Sciatic nerve (tissue), 2 donors: ENCODE measurements around the gene BPIFB6. TPM values are rescaled to one million over a fixed set of nuclear protein-coding genes. Genes with fewer than 3 reads are reported as not detected.
"Not testable (repeated sequence)": the region's sequence is repeated elsewhere in the genome, so short reads cannot be mapped to it uniquely, and the experiment has no call there.

Experiments used
- ATAC-seq: fragments of 200-7000 bp; cut with Tn5 transposase; one replicate; pipeline ENCODE4 v1.9.1; 2020; ENCODE audit warnings: mild to moderate bottlenecking, moderate library complexity
- DNase-seq: peaks from one replicate; pipeline ENCODE4 v3.0.0-alpha.2; 2020; ENCODE audit warnings: low spot score
- intact Hi-C: fragments of 100-400 bp; cut with DNase I; formaldehyde crosslinking; loops from one replicate; pipeline ENCODE4 v1.14.2; 2022
- total RNA-seq: library from RNA; stranded (reverse); fragmentation: NEBNext Ultra II Directional; extraction: Animal tissue kit (Norgen Biotek cat#: 25700); gene quantifications from one replicate; pipeline ENCODE4 v1.2.1, GENCODE V29; 2021
- donor health status: DM: no; HTN: no; CAD: no.
- donor health status: DM: no; HTN: no; CAD: no.

BPIFB6 gene
- total RNA-seq, 1 donor from 2014 or later: not detected

DNA sequence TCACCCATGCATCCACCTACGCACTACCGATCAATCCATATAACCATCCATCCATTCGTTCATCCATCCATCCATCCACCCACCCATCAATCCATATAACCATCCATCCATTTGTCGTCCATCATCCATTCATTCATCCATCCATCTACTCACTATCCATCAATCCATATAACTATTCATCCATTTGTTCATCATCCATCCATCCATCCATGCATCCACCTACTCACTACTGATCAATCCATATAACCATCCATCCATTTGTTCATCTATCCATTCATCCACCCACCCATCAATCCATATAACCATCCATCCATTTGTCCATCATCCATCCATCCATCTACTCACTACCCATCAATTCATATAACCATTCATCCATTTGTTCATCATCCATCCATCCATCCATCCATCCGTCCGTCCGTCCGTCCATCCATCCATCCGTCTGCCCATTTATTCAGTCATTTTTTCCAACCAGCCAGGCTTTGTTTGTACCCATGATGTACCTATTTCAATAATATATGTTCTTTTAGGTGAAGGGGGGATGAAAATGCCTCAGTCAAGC is 6.1 kb upstream of the BPIFB6 start:
- ATAC-seq (no peak), DNase-seq (no peak)
- intact Hi-C loops: no loop called here

DNA sequence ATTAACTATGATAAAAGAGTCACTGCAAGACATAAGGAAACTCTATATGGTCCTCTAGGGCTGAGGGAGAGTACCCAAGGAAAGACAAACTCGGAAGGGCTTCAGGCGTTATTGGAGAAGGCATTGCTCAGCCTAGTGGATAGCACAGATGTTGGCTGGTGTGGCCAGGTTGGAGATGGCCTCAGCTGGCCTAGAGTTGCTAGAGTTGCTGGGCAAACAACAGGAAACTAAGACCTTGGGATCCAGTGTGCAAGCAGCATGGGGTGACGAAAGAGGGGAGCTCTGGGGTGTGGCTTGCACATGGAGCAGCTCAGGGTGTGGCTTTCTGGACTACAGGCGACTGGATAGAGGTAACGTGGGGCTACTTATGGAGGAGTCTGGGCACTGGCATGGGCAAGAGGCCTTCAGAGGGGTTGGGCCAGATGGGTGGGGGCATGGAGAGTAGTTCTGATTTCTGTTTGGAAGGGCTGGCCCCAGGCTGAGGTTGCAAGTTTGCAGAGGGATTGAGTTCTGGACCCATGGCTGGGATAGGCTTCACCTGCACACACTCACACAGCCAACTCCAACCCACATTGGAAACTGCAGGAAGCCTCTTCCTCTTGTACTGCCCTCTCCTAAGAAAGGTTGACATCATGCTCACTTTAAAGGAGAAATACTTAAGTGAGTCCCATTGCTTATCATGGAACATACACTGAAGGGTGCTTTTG is 5.2 kb upstream of the BPIFB6 start:
- no peak for DNase-seq
- intact Hi-C loops: no loop called here
- no peak for ATAC-seq

DNA sequence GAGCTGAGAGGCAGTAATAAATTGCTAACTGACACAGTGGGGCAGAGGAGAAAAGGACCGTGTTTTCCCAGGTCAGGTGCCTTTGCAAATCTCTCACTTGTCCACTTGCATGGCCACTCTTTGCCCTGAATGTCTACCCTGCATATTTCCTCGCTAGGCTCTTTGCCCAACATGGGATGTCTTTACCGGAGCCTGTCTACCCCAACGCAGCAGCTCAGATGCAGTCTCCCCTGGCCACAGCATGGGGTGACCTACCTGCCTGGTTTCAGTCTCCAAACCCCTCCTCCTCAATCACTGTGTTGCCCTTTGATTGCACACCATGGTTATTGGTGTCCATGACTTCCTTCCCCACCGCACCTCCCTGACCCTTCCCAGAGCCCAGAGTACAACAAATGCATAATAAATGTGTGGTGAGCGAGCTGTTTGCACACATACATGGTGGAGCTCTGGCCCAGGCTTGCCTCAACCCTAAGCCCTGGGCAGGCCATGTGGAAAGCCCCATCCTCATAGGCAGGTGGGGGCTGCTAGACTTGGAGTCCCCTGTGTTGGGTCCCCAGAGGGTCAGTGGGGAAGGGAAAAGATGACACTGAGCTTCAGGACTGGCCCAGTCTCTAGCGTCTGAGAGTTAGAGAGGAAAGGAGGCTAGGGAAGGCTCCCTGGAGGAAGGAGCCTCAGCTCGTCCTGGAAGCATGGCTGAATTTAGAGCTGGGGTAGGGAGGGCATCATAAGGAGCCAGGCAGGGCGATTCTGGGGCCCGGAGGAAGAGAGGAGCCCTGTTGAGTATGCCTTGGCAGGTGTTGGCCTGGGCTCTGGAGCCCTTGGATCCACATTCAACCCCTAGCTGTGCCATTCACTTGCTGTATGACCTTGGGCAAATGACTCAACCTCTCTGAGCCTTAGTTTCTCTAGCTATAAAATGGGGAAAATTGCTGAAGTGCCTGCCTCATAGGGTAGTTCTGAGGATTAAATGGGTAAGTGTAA is 4.4 kb upstream of the BPIFB6 start:
- DNase-seq: no peak
- intact Hi-C loops: no loop called here
- no peak for ATAC-seq

DNA sequence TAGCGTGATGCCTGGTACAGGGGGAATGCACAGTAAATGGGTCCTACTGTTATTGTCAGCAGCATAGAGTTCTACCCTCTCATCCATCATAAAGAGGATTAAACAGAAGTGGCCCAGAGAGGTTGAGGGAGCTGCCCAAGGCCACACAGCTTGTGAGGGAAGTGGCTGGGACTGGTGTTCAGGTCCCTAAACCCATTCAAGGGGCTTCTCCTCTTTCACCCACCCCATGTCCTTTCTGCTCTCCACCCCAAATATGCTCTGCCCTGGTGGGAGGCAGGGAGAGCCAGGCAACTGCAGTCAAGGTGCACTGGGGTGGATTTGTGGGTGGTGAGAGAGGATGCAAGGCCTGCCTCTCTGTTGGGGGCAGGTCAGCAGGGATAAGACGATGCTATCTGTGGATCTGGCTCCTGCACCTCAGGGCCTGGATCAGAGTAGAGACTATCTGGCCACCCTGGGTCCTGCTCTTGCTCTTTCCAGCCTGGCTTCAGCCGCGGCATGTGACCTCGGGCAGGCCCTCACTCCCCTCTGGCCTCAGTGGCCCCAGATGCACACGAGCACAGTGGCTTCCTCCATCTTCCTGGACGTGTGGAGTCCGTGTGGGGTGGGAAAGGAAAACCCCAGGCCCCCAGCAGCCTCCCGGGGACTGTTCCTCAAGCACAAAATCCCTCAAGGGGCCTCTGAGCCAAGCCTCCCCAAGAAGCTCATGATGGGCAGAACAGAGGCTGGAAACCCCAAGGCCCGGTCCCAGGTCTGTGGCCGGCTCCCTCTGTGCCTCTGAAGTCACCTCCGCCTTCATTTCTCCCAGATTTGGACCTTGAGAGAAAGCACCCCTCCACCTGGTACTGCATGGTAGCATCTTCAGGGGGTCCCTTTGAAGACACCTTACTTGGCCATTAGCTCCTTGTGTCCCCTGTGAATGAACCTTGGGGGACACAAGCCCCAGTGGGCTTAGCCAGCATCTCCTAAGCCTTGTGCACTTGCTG is 3.4 kb upstream of the BPIFB6 start:
- no peak for ATAC-seq
- intact Hi-C loops: no loop called here

DNA sequence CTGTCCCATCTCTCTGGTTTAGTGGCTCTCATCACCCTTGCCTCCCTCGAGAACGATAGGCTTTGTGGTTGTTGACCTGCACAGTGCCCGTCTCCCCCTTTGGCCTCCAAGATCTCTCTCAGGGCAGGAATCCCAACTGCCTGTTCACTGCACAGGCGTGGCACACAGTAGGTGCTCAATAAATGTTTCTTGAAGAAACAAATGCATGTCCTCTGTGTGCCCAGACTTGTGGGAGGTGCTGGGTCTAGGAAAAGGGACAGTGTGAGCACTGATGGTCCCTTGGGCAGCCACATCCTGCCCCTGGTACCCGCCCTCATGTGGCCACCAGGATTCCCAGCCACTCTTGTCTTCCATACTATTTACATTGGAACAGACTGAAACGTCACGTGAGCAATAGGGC is 2.6 kb upstream of the BPIFB6 start:
- no peak for DNase-seq
- no peak for ATAC-seq
- intact Hi-C loops: no loop called here

More for the DNA sequence above, 3.4 kb upstream of the BPIFB6 start:
- DNase-seq: no peak

DNA sequence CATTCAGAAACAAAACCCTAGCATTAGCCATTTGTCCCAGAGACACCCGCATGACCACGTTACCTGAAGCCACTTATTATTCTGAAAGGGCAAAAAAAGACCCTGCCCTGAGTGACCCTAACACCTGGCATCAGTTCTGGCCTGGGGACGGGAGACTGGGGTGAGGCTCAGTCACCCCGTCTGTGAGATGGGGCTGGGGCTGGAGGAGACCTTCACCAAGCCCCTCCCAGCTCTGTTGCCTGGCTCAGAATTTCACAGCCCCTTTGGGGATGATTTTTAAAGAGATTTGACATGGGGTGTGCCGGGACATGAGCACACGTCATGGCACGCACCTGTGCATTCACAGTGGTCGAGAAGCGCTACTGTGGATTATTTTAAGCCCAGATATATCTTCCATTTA is 1.4 kb upstream of the BPIFB6 start:
- no peak for ATAC-seq
- intact Hi-C loops: no loop called here
- DNase-seq: no peak

DNA sequence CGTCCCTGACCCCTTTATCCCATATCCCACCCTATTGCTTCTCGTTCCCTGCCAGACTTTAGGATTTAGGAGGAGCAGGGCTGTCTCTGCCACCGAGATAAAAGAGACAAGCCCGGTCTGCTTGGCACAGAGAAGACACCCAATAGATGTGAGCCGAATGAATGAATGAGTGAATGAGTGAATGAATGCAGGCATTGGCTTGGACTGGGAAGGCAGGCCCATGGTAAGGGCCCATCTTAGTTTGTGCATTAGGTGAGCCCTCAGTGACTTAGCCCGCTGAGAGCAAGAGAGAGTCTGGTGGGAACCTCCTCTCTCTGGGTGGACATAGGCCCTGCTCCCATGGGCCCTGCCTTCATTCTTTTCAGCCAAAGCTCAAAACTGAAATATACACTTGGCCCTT is 879 bp upstream of the BPIFB6 start:
- ATAC-seq (no peak), DNase-seq (no peak)
- intact Hi-C loops: no loop called here

DNA sequence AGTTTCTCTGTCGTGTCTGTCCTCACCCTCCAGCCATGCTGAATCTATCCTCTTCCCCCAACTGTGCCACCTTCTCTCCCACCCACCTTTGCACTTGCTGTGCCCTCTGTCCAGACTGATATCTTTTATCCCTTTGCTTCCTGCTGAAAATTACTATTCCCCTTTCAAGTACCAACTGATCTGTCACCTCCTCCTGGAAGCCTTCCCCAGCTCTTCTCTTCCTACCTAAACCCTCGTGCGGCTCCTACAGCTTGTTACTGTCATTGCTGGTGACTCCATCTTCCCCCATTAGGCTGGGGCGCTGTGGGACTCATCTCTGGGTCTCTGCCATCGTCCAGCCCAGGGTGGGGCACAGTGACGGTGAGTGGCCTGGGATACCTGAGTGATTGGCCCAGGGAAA is 1.1 kb downstream of the BPIFB6 start:
- no peak for DNase-seq
- intact Hi-C loops: no loop called here
- no peak for ATAC-seq

DNA sequence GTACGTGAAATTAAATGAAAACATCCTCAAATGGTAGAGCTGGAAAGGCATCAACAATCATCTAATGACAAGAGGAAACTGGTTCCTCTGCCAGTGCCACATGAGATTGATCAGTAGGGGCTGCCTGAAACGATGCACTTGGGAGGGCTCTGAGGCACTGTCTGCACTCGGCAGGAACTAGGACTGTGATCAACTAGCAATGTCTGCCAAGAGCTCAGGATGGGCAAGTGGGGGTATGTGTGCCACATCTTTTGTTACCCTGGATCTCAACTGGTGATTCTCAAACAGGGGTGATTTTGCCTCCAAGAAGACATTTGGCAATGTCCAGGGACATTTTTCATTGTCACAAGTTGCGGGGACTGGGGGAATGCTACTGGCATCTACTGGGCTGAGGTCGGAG is 1.9 kb downstream of the BPIFB6 start:
- DNase-seq (no peak), ATAC-seq (no peak)
- intact Hi-C loops: no loop called here

DNA sequence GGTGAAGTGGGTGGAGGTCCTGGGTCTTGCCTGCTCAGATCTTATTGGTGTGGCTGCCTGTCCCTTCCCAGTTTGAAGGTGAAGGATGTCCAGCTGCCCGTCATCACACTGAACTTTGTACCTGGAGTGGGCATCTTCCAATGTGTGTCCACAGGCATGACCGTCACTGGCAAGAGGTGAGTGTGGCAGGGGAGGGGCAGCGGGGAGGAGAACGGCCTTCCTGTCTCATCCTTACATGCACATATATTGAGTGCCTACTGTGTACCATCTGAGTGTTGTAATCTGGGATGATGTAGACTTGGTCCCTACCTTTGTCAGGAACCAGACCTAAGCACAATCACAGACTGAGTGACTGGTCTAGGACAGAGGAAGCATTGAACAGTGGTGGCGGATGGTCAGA is 2.7 kb downstream of the BPIFB6 start:
- intact Hi-C loops: no loop called here
- no peak for ATAC-seq
- no peak for DNase-seq

DNA sequence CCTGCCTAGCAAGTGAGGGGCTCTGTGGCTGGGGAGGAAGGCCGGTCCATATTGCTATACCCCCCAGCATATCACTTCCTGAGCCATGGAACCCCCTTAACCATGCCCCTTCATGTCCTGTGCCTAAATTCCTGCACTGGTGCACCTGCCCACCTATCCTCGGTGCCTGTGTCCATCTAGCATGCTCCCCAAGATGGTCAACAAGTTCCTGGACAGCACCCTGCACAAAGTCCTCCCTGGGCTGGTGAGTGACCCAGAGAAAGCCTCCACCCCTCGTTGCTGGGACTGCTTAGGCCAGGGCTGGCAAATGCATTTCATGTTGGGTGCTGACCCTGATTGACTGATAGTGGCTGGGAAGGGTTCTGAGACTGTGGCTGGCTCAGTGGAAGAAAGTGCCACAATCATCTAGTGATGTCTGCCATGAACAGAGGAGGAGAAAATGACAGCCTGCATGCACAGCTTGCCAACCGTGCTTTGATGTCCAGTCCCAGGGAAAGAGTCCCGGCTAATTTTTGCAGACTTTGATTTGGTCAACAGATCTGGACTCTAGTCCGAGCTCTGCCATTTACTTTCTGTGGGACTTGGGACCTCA is 3.5 kb downstream of the BPIFB6 start:
- intact Hi-C loops: no loop called here
- ATAC-seq: no peak
- DNase-seq: no peak

DNA sequence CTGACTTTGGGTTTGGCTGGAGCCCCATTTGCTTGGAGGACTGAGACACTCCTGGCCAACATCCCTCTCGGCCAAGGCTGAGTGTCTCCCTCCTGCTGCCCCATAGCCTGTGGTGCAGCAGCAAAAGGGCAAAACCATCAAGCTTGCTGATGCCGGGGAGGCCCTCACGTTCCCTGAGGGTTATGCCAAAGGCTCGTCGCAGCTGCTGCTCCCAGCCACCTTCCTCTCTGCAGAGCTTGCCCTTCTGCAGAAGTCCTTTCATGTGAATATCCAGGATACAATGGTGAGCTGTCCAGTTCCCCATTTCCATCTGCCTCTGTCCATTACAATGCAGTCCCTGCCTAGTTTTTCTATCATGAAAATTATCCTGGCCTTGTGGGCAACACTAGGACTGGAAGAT is 6.0 kb downstream of the BPIFB6 start:
- DNase-seq: no peak
- ATAC-seq: no peak
- intact Hi-C loops: no loop called here

DNA sequence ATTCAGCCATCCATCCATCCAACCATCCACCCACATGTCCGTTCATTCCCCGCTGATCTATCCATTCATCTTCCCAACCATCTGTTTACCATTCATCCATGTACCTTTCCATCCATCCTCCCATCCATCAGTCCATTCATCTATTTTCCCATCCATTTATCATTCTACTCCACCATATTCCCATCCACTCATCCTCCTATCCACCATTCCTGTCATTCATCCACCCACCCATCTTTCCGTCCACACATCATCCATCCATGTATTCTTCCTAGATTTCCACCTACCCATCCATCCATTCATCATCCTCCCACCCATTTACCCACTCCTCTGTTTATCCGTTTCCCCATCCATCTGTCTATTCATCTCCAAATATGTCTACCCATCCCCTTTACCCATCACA is 6.8 kb downstream of the BPIFB6 start:
- no peak for DNase-seq
- intact Hi-C loops: no loop called here
- no peak for ATAC-seq

DNA sequence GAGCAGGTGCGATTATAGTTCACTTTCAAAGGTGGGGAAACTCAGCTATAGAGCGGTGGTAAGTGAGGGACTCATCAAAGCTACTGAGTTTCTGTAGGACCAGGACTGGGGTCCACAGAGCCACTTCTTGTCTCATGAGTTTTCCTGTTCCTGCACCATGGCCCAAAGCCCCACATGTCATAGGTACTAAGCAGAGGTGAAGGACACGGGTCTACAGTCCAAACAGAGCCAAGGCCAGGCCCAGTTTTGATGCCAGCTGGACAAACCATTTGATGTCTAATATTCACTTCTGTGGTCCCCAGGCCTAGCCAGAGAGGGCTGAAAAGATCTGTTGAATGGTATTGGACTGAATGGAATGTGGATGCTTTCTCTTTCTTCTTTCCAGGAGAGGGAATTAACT is 11.0 kb downstream of the BPIFB6 start:
- DNase-seq: no peak
- ATAC-seq: no peak
- intact Hi-C loops: no loop called here

DNA sequence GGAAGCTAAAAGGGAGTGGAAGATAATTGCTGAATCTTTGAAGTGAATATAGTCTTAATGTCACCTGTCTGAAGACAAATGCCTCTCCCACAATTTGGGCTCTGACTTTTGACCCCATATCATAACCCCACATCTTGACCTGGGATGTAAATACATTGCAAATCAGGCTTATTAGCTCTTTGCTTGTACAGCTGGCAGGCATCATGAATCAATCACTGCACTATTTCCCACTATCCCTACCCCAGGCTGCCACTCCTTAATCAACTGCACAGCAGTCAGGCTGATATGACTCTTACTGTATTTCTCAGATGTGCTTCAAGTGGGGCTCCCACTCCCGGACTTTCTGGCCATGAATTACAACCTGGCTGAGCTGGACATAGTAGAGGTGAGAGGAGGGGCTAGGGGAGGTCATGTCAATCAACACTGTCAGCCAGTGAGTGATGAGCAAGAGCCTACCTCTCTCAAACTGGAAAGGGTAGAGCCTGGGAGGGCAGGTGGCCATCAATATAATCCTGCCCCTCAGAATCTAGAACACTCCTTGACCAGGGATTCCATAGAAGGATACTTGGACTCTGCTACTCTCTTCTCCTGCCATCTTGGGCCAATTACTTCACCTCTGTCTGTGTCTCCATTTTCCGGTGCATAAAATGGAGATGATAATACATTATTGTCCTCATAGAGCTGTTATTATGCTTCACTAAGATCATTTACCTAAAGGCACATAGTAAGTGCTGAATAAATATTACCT is 11.7 kb downstream of the BPIFB6 start:
- no peak for DNase-seq
- no peak for ATAC-seq
- intact Hi-C loops: no loop called here

DNA sequence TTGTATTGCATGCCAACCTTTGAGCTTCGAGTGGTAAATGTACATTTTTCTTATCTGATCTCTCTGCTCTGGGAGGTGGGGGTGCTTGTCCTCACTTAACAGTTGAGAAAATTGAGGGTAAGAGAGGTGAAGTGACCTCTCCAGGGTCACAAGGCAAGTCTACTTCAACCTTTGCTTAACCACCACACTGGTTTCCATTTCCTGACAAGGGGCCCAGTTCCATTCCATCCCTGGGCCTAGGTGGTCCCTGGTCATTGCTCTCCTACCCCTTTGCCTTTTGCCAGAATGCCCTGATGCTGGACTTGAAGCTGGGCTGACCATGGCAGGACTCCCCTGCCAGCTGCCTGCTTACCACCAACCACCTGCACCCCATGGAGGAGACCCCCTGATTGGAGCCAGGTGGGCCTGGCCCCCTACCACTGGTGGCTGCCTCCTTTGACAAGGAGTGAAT is 12.3 kb downstream of the BPIFB6 start:
- ATAC-seq (no peak), DNase-seq (no peak)
- intact Hi-C loops: no loop called here

DNA sequence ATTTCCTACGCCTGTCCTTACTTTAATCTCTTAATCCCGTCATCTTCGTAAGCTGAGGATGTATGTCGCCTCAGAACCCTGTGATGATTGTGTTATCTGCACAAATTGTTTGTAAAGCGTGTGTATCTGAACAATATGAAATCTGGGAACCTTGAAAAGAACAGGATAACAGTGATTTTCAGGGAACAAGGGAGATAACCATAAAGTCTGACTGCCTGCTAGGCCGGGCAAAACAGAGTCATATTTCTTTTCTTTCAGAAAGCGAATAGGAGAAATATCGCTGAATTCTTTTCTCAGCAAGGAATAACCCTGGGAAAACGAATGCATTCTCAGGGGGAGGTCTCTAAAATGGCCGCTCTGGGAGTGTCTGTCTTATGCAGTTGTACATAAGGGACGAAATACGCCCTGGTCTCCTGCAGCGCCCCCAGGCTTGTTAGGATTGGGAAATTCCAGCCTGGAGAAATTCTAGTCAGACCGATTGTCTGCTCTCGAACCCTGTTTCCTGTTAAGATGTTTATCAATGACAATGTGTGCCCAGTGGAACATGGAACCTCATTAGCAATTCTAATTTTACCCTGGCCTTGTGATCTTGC is 13.8 kb downstream of the BPIFB6 start:
- ATAC-seq, intact Hi-C loops, DNase-seq: not testable (repeated sequence)
